Measurements from ENCODE around the gene WNT11. TPM values are rescaled to one million over a fixed set of nuclear protein-coding genes. Genes with fewer than 3 reads are reported as not detected.

WNT11 gene
- total and polyA plus RNA-seq, 2 of the 13 experiments (the other 11 are each of a cell fraction or from before 2014, with no cell fraction given): 0.34 to 0.66 TPM

DNA sequence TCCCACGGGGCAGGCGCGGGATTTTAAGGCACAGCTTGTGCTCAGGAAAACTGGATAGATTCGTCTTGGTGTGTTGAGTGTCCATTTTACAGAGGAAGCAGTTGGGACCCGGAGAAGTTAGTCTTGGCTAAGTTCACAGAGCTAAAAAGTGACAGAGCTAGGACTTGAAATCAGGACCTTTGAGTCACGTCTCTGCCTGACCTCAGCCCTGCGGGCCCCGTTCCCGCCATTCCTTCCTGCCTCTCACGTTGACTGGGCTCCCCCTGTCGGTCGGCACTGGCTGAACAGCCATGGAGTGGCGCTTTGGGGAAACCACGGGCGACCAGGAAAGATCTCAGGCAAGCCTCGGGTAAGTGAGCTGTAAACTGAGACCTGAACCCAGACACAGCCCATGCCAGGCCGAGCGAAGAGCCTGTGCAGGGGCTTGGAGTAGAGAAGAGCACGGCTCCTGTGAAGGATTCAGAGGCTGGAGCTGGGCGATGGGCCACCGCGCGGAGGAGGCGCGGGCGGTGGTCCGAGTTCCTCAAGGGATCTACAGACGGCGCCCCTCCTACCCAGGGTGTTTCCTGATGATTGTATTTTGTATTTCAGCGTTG lies 54.1 kb downstream of the WNT11 start:
- BruUV-seq (replicated peaks): no TSS peak
- in situ Hi-C loops (cut with HindIII; ENCODE audit: extremely low pct_ligation_motif_present, low pct_unique_long_range_greater_than_20kb) (loop anchor here (5.0 kb wide), 1 partner anchor 250 kb away; no protein-coding TSS in a partner anchor), intact Hi-C loops (cut with micrococcal nuclease; ENCODE audit: unreplicated experiment) (loop anchor here (1.0 kb wide), 1 partner anchor 255 kb away; no protein-coding TSS in a partner anchor)
- Histone ChIP-seq H3K27ac (ENCODE audit: extremely low read length, insufficient read depth, low read length) (no peak overlapping the region), H3K79me2 (ENCODE audit: insufficient read depth, low read length) (no peaks in the 10 kb centered on the region), H4K20me1 (ENCODE audit: insufficient read depth, low read length) (no peaks in the 10 kb centered on the region), H3K9ac (ENCODE audit: insufficient read depth, low read depth, low read length) (peak overlapping the region; percentile 42; the same call in 1 of the 2 replicates), H3K27me3 (ENCODE audit: control insufficient read depth in 1 of 2, insufficient read depth in 2 of 2, low read length in 2 of 2) (no peaks in the 10 kb centered on the region), H2AFZ (ENCODE audit: low read length) (no peak overlapping the region), H3K4me1 (ENCODE audit: insufficient read depth, low read length) (peaks cover 94% of the 10 kb centered on the region), H3K36me3 (replicated peaks in 1 of 2; ENCODE audit: control insufficient read depth in 1 of 2, insufficient read depth in 2 of 2, low read length in 2 of 2) (no peaks in the 10 kb centered on the region), H3K4me3 (replicated peaks in 1 of 3; ENCODE audit: insufficient read depth in 1 of 3, low read depth in 2 of 3, low read length in 3 of 3) (peak overlapping the region; percentile 28 to 68 (median 46); a peak in 5 of 6 replicates), H3K4me2 (ENCODE audit: low read depth, low read length) (peak overlapping the region; percentile 85), H3K9me3 (ENCODE audit: low read length) (no peaks in the 10 kb centered on the region)
- ATAC-seq: peak; percentile 57
- ChIA-PET CTCF (ENCODE audit: low intra/inter-chr PET ratio, low total read pairs) (interaction anchor here (0.6 to 2.3 kb wide), 3 partner anchors 55 to 287 kb away, joined by 3 to 14 read pairs (median 4); no protein-coding TSS in a partner anchor), POLR2A (no interaction called here)
- peak; percentile 70 for DNase-seq (ENCODE audit: low spot score)
- FAIRE-seq: no peak
- 44% methylated on average over 20 of the region's 30 CpGs for WGBS (ENCODE audit: low lambda C conversion rate)
- no peak for TF ChIP-seq ARNT (IDR thresholded peaks at IDR 0.05)
- TF ChIP-seq TMF1 (CRISPR knock-in tag; IDR thresholded peaks at IDR 0.05; ENCODE audit: low read depth): no peak
- peak; percentile 53 for TF ChIP-seq RBM39 (IDR thresholded peaks at IDR 0.05; ENCODE audit: low read depth, low read length, poor library complexity, severe bottlenecking)
- no peak for TF ChIP-seq GMEB1 (CRISPR knock-in tag; IDR thresholded peaks at IDR 0.05; ENCODE audit: borderline replicate concordance)
- TF ChIP-seq, protein P1, sequence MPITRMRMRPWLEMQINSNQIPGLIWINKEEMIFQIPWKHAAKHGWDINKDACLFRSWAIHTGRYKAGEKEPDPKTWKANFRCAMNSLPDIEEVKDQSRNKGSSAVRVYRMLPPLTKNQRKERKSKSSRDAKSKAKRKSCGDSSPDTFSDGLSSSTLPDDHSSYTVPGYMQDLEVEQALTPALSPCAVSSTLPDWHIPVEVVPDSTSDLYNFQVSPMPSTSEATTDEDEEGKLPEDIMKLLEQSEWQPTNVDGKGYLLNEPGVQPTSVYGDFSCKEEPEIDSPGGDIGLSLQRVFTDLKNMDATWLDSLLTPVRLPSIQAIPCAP (CRISPR knock-in tag; IDR thresholded peaks at IDR 0.05; ENCODE audit: low read depth): no peak
- TF ChIP-seq ATRX (CRISPR knock-in tag; IDR thresholded peaks at IDR 0.05; ENCODE audit: borderline replicate concordance): no peak
- no peak for TF ChIP-seq TOE1 (CRISPR knock-in tag; IDR thresholded peaks at IDR 0.05)
- no peak for TF ChIP-seq ZBTB2 (CRISPR knock-in tag; IDR thresholded peaks at IDR 0.05; ENCODE audit: low read depth)
- no peak for TF ChIP-seq ZNF747 (CRISPR knock-in tag; IDR thresholded peaks at IDR 0.05; ENCODE audit: borderline replicate concordance)
- TF ChIP-seq ZNF883 (CRISPR knock-in tag; IDR thresholded peaks at IDR 0.05; ENCODE audit: not compliant biosample characterization): no peak
- no peak for TF ChIP-seq ARNTL (CRISPR knock-in tag; IDR thresholded peaks at IDR 0.05)
- TF ChIP-seq ZNF678 (CRISPR knock-in tag; IDR thresholded peaks at IDR 0.05): no peak
- peak; percentile 84 for TF ChIP-seq E2F5 (CRISPR knock-in tag; conservative IDR thresholded peaks at IDR 0.05)
- TF ChIP-seq U2AF2 (IDR thresholded peaks at IDR 0.05; ENCODE audit: low read depth, low read length): no peak
- peak; percentile 34 for TF ChIP-seq HNRNPLL (IDR thresholded peaks at IDR 0.05; ENCODE audit: low read depth, low read length, poor library complexity, severe bottlenecking)
- TF ChIP-seq ZFP91 (CRISPR knock-in tag; IDR thresholded peaks at IDR 0.05; ENCODE audit: borderline replicate concordance): peak; percentile 67; the same call in 1 of the 2 replicates
- no peak for TF ChIP-seq HDAC6 (IDR thresholded peaks at IDR 0.05; ENCODE audit: low read depth, low read length)
